ENCODE data around the gene SVIP.
A peak's percentile ranks its signal among the peaks of the same experiment; 100 is the strongest.

SVIP gene

GRCh38 chr11:22808571-22809197 lies 20.9 kb downstream of the SVIP start:
- Mint-ChIP-seq H3K27ac (no peak overlapping the region), H3K9me3 (no peaks in the 10 kb centered on the region), H3K27me3 (no peaks in the 10 kb centered on the region), H3K4me1 (no peaks in the 10 kb centered on the region), H3K36me3 (no peaks in the 10 kb centered on the region), H3K4me3 (no peak overlapping the region)
- no peak for DNase-seq
- CTCF ChIA-PET = no interaction called here

- Mint-ChIP-seq H3K4me3 (no peak overlapping the region), H3K27me3 (no peaks in the 10 kb centered on the region), H3K4me1 (no peaks in the 10 kb centered on the region), H3K27ac (no peak overlapping the region), H3K36me3 (no peaks in the 10 kb centered on the region), H3K9me3 (no peaks in the 10 kb centered on the region)
- DNase-seq = no peak
- CTCF ChIA-PET = no interaction called here
These were observed 21.6 kb downstream of the SVIP start for GRCh38 chr11:22807855-22808570.

GRCh38 chr11:22807391-22807790 lies 22.2 kb downstream of the SVIP start:
- H3K4me1 Mint-ChIP-seq = no peaks in the 10 kb centered on the region
- DNase-seq = no peak
- CTCF ChIA-PET = interaction anchor here (1.5 kb wide), 1 partner anchor 20 kb away, joined by 3 read pairs; no protein-coding TSS in a partner anchor

GRCh38 chr11:22802861-22803260 lies 26.7 kb downstream of the SVIP start:
- H3K27ac Mint-ChIP-seq = no peak overlapping the region
- H3K27me3 Mint-ChIP-seq = peaks cover 3% of the 10 kb centered on the region
- H3K36me3 Mint-ChIP-seq = no peaks in the 10 kb centered on the region
- CTCF ChIA-PET = no interaction called here
- H3K4me1 Mint-ChIP-seq = no peaks in the 10 kb centered on the region
- no peak for DNase-seq
- no peaks in the 10 kb centered on the region for H3K9me3 Mint-ChIP-seq
- no peak overlapping the region for H3K4me3 Mint-ChIP-seq

More at GRCh38 chr11:22807391-22807790, 22.2 kb downstream of the SVIP start:
- Mint-ChIP-seq H3K9me3 (no peaks in the 10 kb centered on the region), H3K27me3 (no peaks in the 10 kb centered on the region), H3K36me3 (no peaks in the 10 kb centered on the region), H3K27ac (no peak overlapping the region), H3K4me3 (no peak overlapping the region)

- CTCF ChIA-PET = interaction anchor here (1.2 kb wide), 1 partner anchor 12 kb away, joined by 6 read pairs; no protein-coding TSS in a partner anchor
- peaks cover 3% of the 10 kb centered on the region for H3K27me3 Mint-ChIP-seq
- no peaks in the 10 kb centered on the region for H3K9me3 Mint-ChIP-seq
- H3K27ac Mint-ChIP-seq = no peak overlapping the region
- DNase-seq = no peak
- H3K4me1 Mint-ChIP-seq = no peaks in the 10 kb centered on the region
- no peaks in the 10 kb centered on the region for H3K36me3 Mint-ChIP-seq
- no peak overlapping the region for H3K4me3 Mint-ChIP-seq
These were observed 29.1 kb downstream of the SVIP start for GRCh38 chr11:22800482-22800881.

- Mint-ChIP-seq H3K27ac (no peak overlapping the region), H3K4me3 (no peak overlapping the region), H3K36me3 (no peaks in the 10 kb centered on the region), H3K4me1 (no peaks in the 10 kb centered on the region), H3K27me3 (peaks cover 3% of the 10 kb centered on the region), H3K9me3 (no peaks in the 10 kb centered on the region)
- no peak for DNase-seq
- CTCF ChIA-PET = interaction anchor here (1.3 kb wide), 1 partner anchor 11 kb away, joined by 3 read pairs; no protein-coding TSS in a partner anchor
These were observed 30.7 kb downstream of the SVIP start for GRCh38 chr11:22798901-22799300.

- DNase-seq = no peak
- Mint-ChIP-seq H3K4me3 (no peak overlapping the region), H3K27ac (no peak overlapping the region), H3K9me3 (no peaks in the 10 kb centered on the region), H3K36me3 (no peaks in the 10 kb centered on the region), H3K4me1 (no peaks in the 10 kb centered on the region), H3K27me3 (peaks cover 3% of the 10 kb centered on the region)
- CTCF ChIA-PET = no interaction called here
These were observed 32.6 kb downstream of the SVIP start for GRCh38 chr11:22797047-22797446.

GRCh38 chr11:22795914-22796313 lies 33.7 kb downstream of the SVIP start:
- Mint-ChIP-seq H3K36me3 (no peaks in the 10 kb centered on the region), H3K4me1 (no peaks in the 10 kb centered on the region), H3K4me3 (no peak overlapping the region), H3K9me3 (no peaks in the 10 kb centered on the region), H3K27ac (no peak overlapping the region), H3K27me3 (peaks cover 3% of the 10 kb centered on the region)
- CTCF ChIA-PET = no interaction called here
- no peak for DNase-seq

- DNase-seq = no peak
- H3K27me3 Mint-ChIP-seq = no peaks in the 10 kb centered on the region
- H3K27ac Mint-ChIP-seq = no peak overlapping the region
- no peaks in the 10 kb centered on the region for H3K36me3 Mint-ChIP-seq
- H3K9me3 Mint-ChIP-seq = no peaks in the 10 kb centered on the region
- H3K4me1 Mint-ChIP-seq = no peaks in the 10 kb centered on the region
- no peak overlapping the region for H3K4me3 Mint-ChIP-seq
- CTCF ChIA-PET = interaction anchor here (1.2 kb wide), 1 partner anchor 488 kb away, joined by 3 read pairs; no protein-coding TSS in a partner anchor
These were observed 37.1 kb downstream of the SVIP start for GRCh38 chr11:22792497-22792896.

- H3K27me3 Mint-ChIP-seq = no peaks in the 10 kb centered on the region
- no peak overlapping the region for H3K27ac Mint-ChIP-seq
- CTCF ChIA-PET = interaction anchor here (0.7 to 3.1 kb wide), 28 partner anchors 11 to 544 kb away, joined by 3 to 25 read pairs (median 4); partner anchors contain the start of gene SVIP
- peak; percentile 44 for DNase-seq
- no peaks in the 10 kb centered on the region for H3K9me3 Mint-ChIP-seq
- no peaks in the 10 kb centered on the region for H3K36me3 Mint-ChIP-seq
- H3K4me1 Mint-ChIP-seq = no peaks in the 10 kb centered on the region
- H3K4me3 Mint-ChIP-seq = no peak overlapping the region
These were observed 41.9 kb downstream of the SVIP start for GRCh38 chr11:22787551-22788162.

GRCh38 chr11:22787055-22787454 lies 42.5 kb downstream of the SVIP start:
- no peaks in the 10 kb centered on the region for H3K9me3 Mint-ChIP-seq
- H3K36me3 Mint-ChIP-seq = no peaks in the 10 kb centered on the region
- H3K4me1 Mint-ChIP-seq = no peaks in the 10 kb centered on the region
- DNase-seq = no peak
- H3K27me3 Mint-ChIP-seq = no peaks in the 10 kb centered on the region
- CTCF ChIA-PET = interaction anchor here (0.8 to 3.1 kb wide), 15 partner anchors 20 to 543 kb away, joined by 3 to 25 read pairs (median 4); partner anchors contain the start of gene SVIP
- no peak overlapping the region for H3K27ac Mint-ChIP-seq
- H3K4me3 Mint-ChIP-seq = no peak overlapping the region

GRCh38 chr11:22786475-22786874 lies 43.1 kb downstream of the SVIP start:
- H3K4me3 Mint-ChIP-seq = no peak overlapping the region
- no peaks in the 10 kb centered on the region for H3K9me3 Mint-ChIP-seq
- no peaks in the 10 kb centered on the region for H3K4me1 Mint-ChIP-seq
- H3K27ac Mint-ChIP-seq = no peak overlapping the region
- DNase-seq = no peak
- no peaks in the 10 kb centered on the region for H3K36me3 Mint-ChIP-seq
- CTCF ChIA-PET = interaction anchor here (0.9 to 3.1 kb wide), 2 partner anchors 116 to 453 kb away, joined by 4 to 25 read pairs; no protein-coding TSS in a partner anchor
- no peaks in the 10 kb centered on the region for H3K27me3 Mint-ChIP-seq

GRCh38 chr11:22785251-22785650 lies 44.4 kb downstream of the SVIP start:
- Mint-ChIP-seq H3K27ac (no peak overlapping the region), H3K27me3 (no peaks in the 10 kb centered on the region), H3K36me3 (no peaks in the 10 kb centered on the region), H3K9me3 (no peaks in the 10 kb centered on the region), H3K4me3 (no peak overlapping the region), H3K4me1 (peaks cover 3% of the 10 kb centered on the region)
- CTCF ChIA-PET = interaction anchor here (3.1 kb wide), 1 partner anchor 114 kb away, joined by 25 read pairs; no protein-coding TSS in a partner anchor
- no peak for DNase-seq

- Mint-ChIP-seq H3K27me3 (no peaks in the 10 kb centered on the region), H3K36me3 (no peaks in the 10 kb centered on the region), H3K27ac (no peak overlapping the region), H3K9me3 (no peaks in the 10 kb centered on the region), H3K4me1 (peaks cover 3% of the 10 kb centered on the region), H3K4me3 (no peak overlapping the region)
- CTCF ChIA-PET = no interaction called here
- DNase-seq = no peak
These were observed 48.5 kb downstream of the SVIP start for GRCh38 chr11:22780952-22781593.
